Measurements from ENCODE around the gene TMEM201. TPM values are rescaled to one million over a fixed set of nuclear protein-coding genes. Genes with fewer than 3 reads are reported as not detected.

The TMEM201 gene
- total RNA-seq, 2 donors from 2014 or later = 24.1 TPM

DNA sequence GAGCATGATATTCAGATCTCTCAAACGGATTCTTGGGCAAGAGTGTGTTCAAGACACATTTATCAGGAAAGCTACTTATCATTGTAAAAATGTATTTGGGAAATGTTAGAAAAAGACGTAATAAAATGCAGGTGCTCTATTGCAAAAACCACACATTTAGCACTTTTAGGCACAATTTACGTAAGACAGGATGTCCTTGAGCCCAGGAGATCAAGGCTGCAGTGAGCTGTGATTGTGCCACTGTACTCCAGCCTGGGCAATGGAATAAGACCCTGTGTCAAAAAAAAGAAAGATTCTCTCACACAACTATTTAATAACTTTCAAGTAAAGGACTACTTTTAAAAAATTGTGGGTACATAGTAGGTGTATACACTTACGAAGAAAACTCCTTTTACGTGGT, 31.1 kb upstream of the TMEM201 start:
- no peaks in the 10 kb centered on the region for H3K27me3 Mint-ChIP-seq (ENCODE audit: insufficient read depth)
- Histone ChIP-seq H3K27ac (ENCODE audit: low read depth, low read length) (no peak overlapping the region), H3K4me3 (ENCODE audit: low read length) (no peak overlapping the region), H3K4me1 (ENCODE audit: control insufficient read depth, insufficient read depth, low read length) (no peaks in the 10 kb centered on the region), H3K9ac (ENCODE audit: extremely low read depth, low read length, poor library complexity, severe bottlenecking) (no peak overlapping the region), H3K36me3 (ENCODE audit: control insufficient read depth, insufficient read depth, low read length) (peaks cover 59% of the 10 kb centered on the region), H3K9me3 (ENCODE audit: control insufficient read depth, low read length) (no peaks in the 10 kb centered on the region), H3K27me3 (ENCODE audit: control insufficient read depth, insufficient read depth, low read length, poor library complexity, severe bottlenecking) (no peaks in the 10 kb centered on the region)
- TF ChIP-seq, protein P1, sequence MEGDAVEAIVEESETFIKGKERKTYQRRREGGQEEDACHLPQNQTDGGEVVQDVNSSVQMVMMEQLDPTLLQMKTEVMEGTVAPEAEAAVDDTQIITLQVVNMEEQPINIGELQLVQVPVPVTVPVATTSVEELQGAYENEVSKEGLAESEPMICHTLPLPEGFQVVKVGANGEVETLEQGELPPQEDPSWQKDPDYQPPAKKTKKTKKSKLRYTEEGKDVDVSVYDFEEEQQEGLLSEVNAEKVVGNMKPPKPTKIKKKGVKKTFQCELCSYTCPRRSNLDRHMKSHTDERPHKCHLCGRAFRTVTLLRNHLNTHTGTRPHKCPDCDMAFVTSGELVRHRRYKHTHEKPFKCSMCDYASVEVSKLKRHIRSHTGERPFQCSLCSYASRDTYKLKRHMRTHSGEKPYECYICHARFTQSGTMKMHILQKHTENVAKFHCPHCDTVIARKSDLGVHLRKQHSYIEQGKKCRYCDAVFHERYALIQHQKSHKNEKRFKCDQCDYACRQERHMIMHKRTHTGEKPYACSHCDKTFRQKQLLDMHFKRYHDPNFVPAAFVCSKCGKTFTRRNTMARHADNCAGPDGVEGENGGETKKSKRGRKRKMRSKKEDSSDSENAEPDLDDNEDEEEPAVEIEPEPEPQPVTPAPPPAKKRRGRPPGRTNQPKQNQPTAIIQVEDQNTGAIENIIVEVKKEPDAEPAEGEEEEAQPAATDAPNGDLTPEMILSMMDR (conservative IDR thresholded peaks at IDR 0.05) = no peak
- no peak overlapping the region for H3K27ac Mint-ChIP-seq
- no peak for DNase-seq
- H3K4me1 Mint-ChIP-seq = peaks cover 12% of the 10 kb centered on the region
- H3K4me3 Mint-ChIP-seq = no peak overlapping the region
- 91 to 97% methylated on average over 5 of the region's 5 CpGs for WGBS, 2 experiments (ENCODE audit: insufficient coverage in 1 of 2, insufficient read length in 1 of 2)
- H3K9me3 Mint-ChIP-seq = no peaks in the 10 kb centered on the region
- peaks cover 51% of the 10 kb centered on the region for H3K36me3 Mint-ChIP-seq (ENCODE audit: low read depth)

DNA sequence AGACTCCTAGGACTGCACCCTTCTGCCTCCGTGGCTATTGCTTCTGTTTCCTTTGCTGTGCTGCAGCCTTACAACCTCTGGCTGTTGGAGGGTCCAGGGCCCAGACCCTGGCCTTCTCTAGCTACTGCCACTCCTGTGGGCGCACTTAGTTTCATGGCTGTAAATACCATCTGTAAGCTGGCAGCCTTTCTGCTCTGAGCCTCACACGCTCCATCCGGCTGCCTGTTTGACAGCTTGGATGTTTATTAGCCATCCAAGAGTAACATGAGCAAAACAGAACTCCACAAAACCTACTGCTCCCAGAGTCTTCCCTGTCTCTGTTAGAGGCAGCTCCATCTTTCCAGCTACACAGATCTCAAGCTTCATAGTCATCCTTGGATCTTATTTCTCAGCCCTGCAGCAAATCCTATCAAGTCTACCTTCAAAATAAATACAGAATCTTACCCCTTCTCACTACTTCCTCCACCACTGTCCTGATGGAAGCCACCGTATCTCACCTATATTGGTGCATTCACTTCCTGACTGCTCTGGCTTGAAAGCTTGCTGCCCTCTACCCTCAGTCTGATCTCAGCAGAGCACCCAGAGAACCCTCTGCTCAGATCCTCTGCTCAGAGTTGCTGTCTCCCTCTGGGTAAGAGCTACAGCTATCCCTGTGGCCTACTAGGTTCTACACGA, 30.3 kb upstream of the TMEM201 start:
- Mint-ChIP-seq H3K27me3 (ENCODE audit: insufficient read depth) (no peaks in the 10 kb centered on the region), H3K4me3 (no peak overlapping the region), H3K27ac (no peak overlapping the region), H3K36me3 (ENCODE audit: low read depth) (peaks cover 55% of the 10 kb centered on the region), H3K4me1 (peaks cover 12% of the 10 kb centered on the region), H3K9me3 (no peaks in the 10 kb centered on the region)
- Histone ChIP-seq H3K4me1 (ENCODE audit: control insufficient read depth, insufficient read depth, low read length) (no peaks in the 10 kb centered on the region), H3K4me3 (ENCODE audit: low read length) (no peak overlapping the region), H3K36me3 (ENCODE audit: control insufficient read depth, insufficient read depth, low read length) (peaks cover 62% of the 10 kb centered on the region), H3K27me3 (ENCODE audit: control insufficient read depth, insufficient read depth, low read length, poor library complexity, severe bottlenecking) (no peaks in the 10 kb centered on the region), H3K9ac (ENCODE audit: extremely low read depth, low read length, poor library complexity, severe bottlenecking) (no peak overlapping the region), H3K27ac (ENCODE audit: low read depth, low read length) (no peak overlapping the region), H3K9me3 (ENCODE audit: control insufficient read depth, low read length) (peaks cover 3% of the 10 kb centered on the region)
- no peak for DNase-seq
- WGBS, 2 experiments (ENCODE audit: insufficient coverage in 1 of 2, insufficient read length in 1 of 2) = 80 to 89% methylated on average over 6 of the region's 6 CpGs
- TF ChIP-seq, protein P1 (conservative IDR thresholded peaks at IDR 0.05) = no peak

DNA sequence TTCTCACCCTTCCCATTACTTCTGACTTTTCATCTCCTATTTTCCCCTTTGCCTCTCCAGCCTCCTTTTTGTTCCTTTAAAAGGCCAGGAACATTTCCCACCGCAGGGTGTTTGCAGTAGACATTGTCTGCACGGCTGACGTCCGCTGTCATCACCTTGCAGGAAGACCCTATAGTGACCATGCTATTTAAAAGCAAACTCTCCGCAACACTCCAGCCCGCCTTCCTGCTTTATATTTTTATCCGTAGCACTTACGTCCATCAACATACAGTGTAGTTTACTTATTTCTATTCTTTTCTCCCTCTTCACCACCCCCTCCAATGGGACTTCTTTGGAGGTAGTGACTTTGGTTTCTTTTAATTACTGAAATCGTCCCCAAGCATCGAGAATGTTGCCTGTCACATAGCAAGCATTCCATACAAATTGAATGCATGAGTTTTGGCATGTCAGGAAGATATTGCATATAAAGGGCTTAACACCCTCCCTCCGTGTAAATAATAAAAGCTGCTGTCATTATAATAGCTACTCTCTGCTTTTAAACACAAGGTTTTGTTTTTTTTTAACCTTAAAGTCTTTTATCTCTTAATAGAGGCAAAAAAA, 29.7 kb upstream of the TMEM201 start:
- no peak overlapping the region for H3K4me3 Mint-ChIP-seq
- peaks cover 63% of the 10 kb centered on the region for H3K36me3 ChIP-seq (ENCODE audit: control insufficient read depth, insufficient read depth, low read length)
- no peak overlapping the region for H3K27ac Mint-ChIP-seq
- H3K36me3 Mint-ChIP-seq (ENCODE audit: low read depth) = peaks cover 57% of the 10 kb centered on the region
- no peak overlapping the region for H3K9ac ChIP-seq (ENCODE audit: extremely low read depth, low read length, poor library complexity, severe bottlenecking)
- peaks cover 10% of the 10 kb centered on the region for H3K9me3 ChIP-seq (ENCODE audit: control insufficient read depth, low read length)
- H3K4me1 Mint-ChIP-seq = peaks cover 12% of the 10 kb centered on the region
- no peak overlapping the region for H3K27ac ChIP-seq (ENCODE audit: low read depth, low read length)
- H3K9me3 Mint-ChIP-seq = no peaks in the 10 kb centered on the region
- H3K4me1 ChIP-seq (ENCODE audit: control insufficient read depth, insufficient read depth, low read length) = no peaks in the 10 kb centered on the region
- H3K27me3 ChIP-seq (ENCODE audit: control insufficient read depth, insufficient read depth, low read length, poor library complexity, severe bottlenecking) = no peaks in the 10 kb centered on the region
- no peaks in the 10 kb centered on the region for H3K27me3 Mint-ChIP-seq (ENCODE audit: insufficient read depth)
- DNase-seq = no peak
- no peak overlapping the region for H3K4me3 ChIP-seq (ENCODE audit: low read length)
- 83 to 88% methylated on average over 6 to 11 of the region's 11 CpGs for WGBS, 2 experiments (ENCODE audit: insufficient coverage in 1 of 2, insufficient read length in 1 of 2)
- TF ChIP-seq, protein P1 (conservative IDR thresholded peaks at IDR 0.05) = no peak
